K562 (cell line): ENCODE results near the gene WWP2. TPM values are rescaled to one million over a fixed set of nuclear protein-coding genes. Genes with fewer than 3 reads are reported as not detected.
A peak's percentile ranks its signal among the peaks of the same experiment; 100 is the strongest.

Source experiments
- ATAC-seq: fragments of 200-7000 bp; cut with Tn5 transposase; 3 replicates; pipeline ENCODE4 v1.9.1; 2020; ENCODE audit warnings: moderate library complexity
- BruUV-seq: library from RNA; stranded (reverse); fragments of 400-500 nt; replicated peaks from 2 replicates; lab custom pipeline; 2021; lab: Mats Ljungman, UMichigan
- CTCF ChIA-PET: fragments of 300-600 bp; formaldehyde crosslinking; extraction: SDS; loops from one replicate; lab custom pipeline; 2021; ENCODE audit warnings: low intra/inter-chr PET ratio; lab: Yijun Ruan, JAX
- POLR2A ChIA-PET: fragments of 300-600, 350-650 bp; sonication (Branson Sonifier 250); formaldehyde crosslinking; extraction: SDS; loops from one replicate; lab custom pipeline; 2021; ENCODE audit warnings: antibody characterized with exemption, inconsistent platforms; lab: Yijun Ruan, JAX
- DNase-seq, 4 experiments: peaks; one replicate each; pipeline versions ENCODE4 v3.0.0 to v3.0.0-alpha.2; 2011 to 2018; ENCODE audit warnings: low spot score in 3 of 4, mixed read lengths in 3 of 4; ENCODE audit errors: extremely low read depth in 1 of 4
- FAIRE-seq: peaks from 2 replicates; lab custom pipeline; 2011; peaks lifted over from hg19 to GRCh38; lab: Jason Lieb, UNC
- H2AFZ ChIP-seq: 2 replicates; pipeline ENCODE4 v1.6.0; 2011; ENCODE audit warnings: low read depth, low read length, control low read depth, inconsistent platforms
- H3K27ac ChIP-seq: fragments of 200-600 bp; 3 replicates; pipeline ENCODE4 v1.8.0; 2011; ENCODE audit warnings: low read depth, mild to moderate bottlenecking, control low read depth, inconsistent platforms, low read length, moderate library complexity, mixed read lengths; ENCODE audit errors: extremely low read depth
- H3K27me3 ChIP-seq, 2 experiments: fragments of 300-600 bp in 1 of 2; 2 replicates in 1 of 2; 3 replicates in 1 of 2; pipeline versions ENCODE4 v1.6.0 to v1.8.0; 2011; ENCODE audit warnings: inconsistent platforms in 2 of 2, low read length in 2 of 2, mild to moderate bottlenecking in 1 of 2, mixed read lengths in 1 of 2, moderate library complexity in 1 of 2; ENCODE audit not compliant: control insufficient read depth in 2 of 2, insufficient read depth in 2 of 2
- H3K36me3 ChIP-seq: fragments of 300-600 bp; 3 replicates; pipeline ENCODE4 v1.8.0; 2011; ENCODE audit warnings: mild to moderate bottlenecking, low read length, inconsistent platforms; ENCODE audit not compliant: control insufficient read depth, insufficient read depth
- H3K4me1 ChIP-seq, 2 experiments: fragments of 200-600 bp in 1 of 2; replicated peaks in 1 of 2; 2 replicates in 1 of 2; 3 replicates in 1 of 2; pipeline versions ENCODE4 v1.5.1 to v1.8.0; 2011; ENCODE audit warnings: inconsistent platforms in 2 of 2, low read length in 2 of 2, mild to moderate bottlenecking in 1 of 2, mixed read lengths in 1 of 2, moderate library complexity in 1 of 2; ENCODE audit not compliant: control insufficient read depth in 2 of 2, insufficient read depth in 2 of 2
- H3K4me2 ChIP-seq: 2 replicates; pipeline ENCODE4 v1.6.1; 2011; ENCODE audit warnings: low read length, control low read depth, inconsistent platforms, mixed read lengths; ENCODE audit not compliant: insufficient read depth
- H3K4me3 ChIP-seq: fragments of 200-600 bp; sonication (generic), shearing (Covaris generic); 2 replicates; pipeline ENCODE4 v1.5.1; 2016; ENCODE audit warnings: control low read depth, inconsistent platforms
- H3K79me2 ChIP-seq: fragments of 200-600 bp; 3 replicates; pipeline ENCODE4 v1.8.0; 2011; ENCODE audit warnings: low read length, inconsistent platforms; ENCODE audit not compliant: control insufficient read depth, insufficient read depth
- H3K9ac ChIP-seq, 2 experiments: 2 replicates each; pipeline versions ENCODE4 v1.6.0 to v1.6.1; 2011; ENCODE audit warnings: low read depth in 2 of 2, low read length in 2 of 2, control low read depth in 1 of 2, inconsistent platforms in 1 of 2, mild to moderate bottlenecking in 1 of 2, mixed read lengths in 1 of 2; ENCODE audit not compliant: insufficient read depth in 1 of 2
- H3K9me1 ChIP-seq: one replicate; pipeline ENCODE4 v1.6.0; 2011; ENCODE audit warnings: inconsistent platforms, mild to moderate bottlenecking, low read length, moderate library complexity; ENCODE audit not compliant: control insufficient read depth, insufficient read depth
- H3K9me3 ChIP-seq: replicated peaks from 2 replicates; pipeline ENCODE4 v1.5.1; 2011; ENCODE audit warnings: low read depth, low read length, inconsistent platforms; ENCODE audit not compliant: control insufficient read depth, insufficient read depth
- H4K20me1 ChIP-seq: replicated peaks from 2 replicates; pipeline ENCODE4 v1.6.1; 2011; ENCODE audit warnings: low read length, inconsistent platforms, mixed read lengths; ENCODE audit not compliant: control insufficient read depth, insufficient read depth
- CREBBP ChIP-seq: IDR thresholded peaks from one replicate; pipeline ENCODE4 v1.6.1; 2012; ENCODE audit warnings: low read depth, mild to moderate bottlenecking, control low read depth, inconsistent platforms, low read length
- ESRRA ChIP-seq: fragments of 450-650 bp; IDR thresholded peaks from 2 replicates; pipeline ENCODE4 v1.6.1; 2014; ENCODE audit warnings: low read depth, mild to moderate bottlenecking, moderate library complexity, borderline replicate concordance
- MEF2A ChIP-seq: IDR thresholded peaks from 2 replicates; pipeline ENCODE4 v1.6.1; 2011; ENCODE audit warnings: low read depth, mild to moderate bottlenecking, low read length, moderate library complexity; ENCODE audit not compliant: control insufficient read depth
- POLR2AphosphoS5 ChIP-seq: IDR thresholded peaks from 2 replicates; pipeline ENCODE4 v1.6.1; 2011; ENCODE audit warnings: mild to moderate bottlenecking, low read depth, low read length, moderate library complexity; ENCODE audit not compliant: control insufficient read depth, insufficient read depth
- POLR2B ChIP-seq: fragments of 450-650 bp; IDR thresholded peaks from 2 replicates; pipeline ENCODE4 v1.6.1; 2018; ENCODE audit warnings: low read depth; ENCODE audit not compliant: partially characterized antibody
- POLR3G ChIP-seq: IDR thresholded peaks from 2 replicates; pipeline ENCODE4 v1.6.1; 2011; ENCODE audit not compliant: insufficient read length, insufficient replicate concordance; ENCODE audit errors: extremely low read depth
- PURB ChIP-seq: sonication (generic); formaldehyde crosslinking; IDR thresholded peaks from 2 replicates; pipeline ENCODE4 v1.9.0; 2021; ENCODE audit warnings: low read depth, mild to moderate bottlenecking, missing genetic modification reagents
- STAT6 ChIP-seq: sonication (generic); formaldehyde crosslinking; IDR thresholded peaks from 2 replicates; pipeline ENCODE4 v1.8.1; 2023; ENCODE audit warnings: mild to moderate bottlenecking, missing genetic modification reagents
- ZNF143 ChIP-seq: sonication (generic); formaldehyde crosslinking; IDR thresholded peaks from 2 replicates; pipeline ENCODE4 v1.9.0; 2022; ENCODE audit warnings: mild to moderate bottlenecking, missing genetic modification reagents
- ZNF253 ChIP-seq: fragments of 250-450 bp; sonication (Bioruptor Pico); conservative IDR thresholded peaks from 2 replicates; pipeline ENCODE4 v1.6.1; 2021; ENCODE audit warnings: mild to moderate bottlenecking
- ZNF407 ChIP-seq: fragments of 450-650 bp; IDR thresholded peaks from 2 replicates; pipeline ENCODE4 v1.6.1; 2016; ENCODE audit warnings: low read depth
- ZNF41 ChIP-seq: fragments of 250-450 bp; sonication (Bioruptor Pico); conservative IDR thresholded peaks from 2 replicates; pipeline ENCODE4 v1.4.0; 2020; ENCODE audit warnings: mild to moderate bottlenecking
- ZNF77 ChIP-seq: fragments of 250-450 bp; sonication (Bioruptor Pico); IDR thresholded peaks from 2 replicates; pipeline ENCODE4 v1.5.0; 2020
- WGBS: fragments of 100-300 bp; shearing (Covaris generic); methylation state at CpG from one replicate; pipeline ENCODE4 v1.1.6; 2016; ENCODE audit warnings: low coverage, mixed read lengths; ENCODE audit not compliant: insufficient coverage; ENCODE audit errors: missing lambda C conversion rate; 5-methylcytosine and 5-hydroxymethylcytosine counted together
- in situ Hi-C: fragments of 300-500 bp; cut with MboI; formaldehyde crosslinking; loops from 4 replicates; pipeline ENCODE4 v1.15.0; 2018; ENCODE audit warnings: inconsistent platforms, mixed read lengths
- intact Hi-C: fragments of 100-400 bp; cut with micrococcal nuclease; formaldehyde crosslinking; loops from 2 replicates; pipeline ENCODE4 v1.14.2; 2022
- polyA plus RNA-seq, 8 experiments: library from polyadenylated mRNA; depleted of rRNA in 4 of 8; stranded (reverse) in 5 of 8; unstranded in 3 of 8; fragments of >200 nt; fragmentation: Nextera tagmentation in 2 of 8; fragmentation: Illumina TruSeq in 1 of 8; extraction: Ambion mirVana in 2 of 8; extraction: Trizol in 1 of 8; gene quantifications; 2 replicates each; pipeline versions ENCODE4 v1.2.1 to v1.2.3, GENCODE V29; 2011 to 2014; ENCODE audit warnings: inconsistent platforms in 1 of 8, missing spikeins in 1 of 8
- total RNA-seq, 7 experiments: library from RNA; depleted of rRNA in 6 of 7; stranded (reverse); fragments of >200 nt in 6 of 7; fragmentation: Illumina TruSeq in 2 of 7; extraction: Trizol in 2 of 7; gene quantifications; 2 replicates each; pipeline versions ENCODE4 v1.2.1 to v1.2.3, GENCODE V29; 2011 to 2021; ENCODE audit warnings: low replicate concordance in 1 of 7

WWP2 gene
- total and polyA plus RNA-seq, 9 of the 15 experiments (the other 6 are each of a cell fraction or from before 2014, with no cell fraction given): 1.9 to 34.4 (median 14.6) TPM

DNA sequence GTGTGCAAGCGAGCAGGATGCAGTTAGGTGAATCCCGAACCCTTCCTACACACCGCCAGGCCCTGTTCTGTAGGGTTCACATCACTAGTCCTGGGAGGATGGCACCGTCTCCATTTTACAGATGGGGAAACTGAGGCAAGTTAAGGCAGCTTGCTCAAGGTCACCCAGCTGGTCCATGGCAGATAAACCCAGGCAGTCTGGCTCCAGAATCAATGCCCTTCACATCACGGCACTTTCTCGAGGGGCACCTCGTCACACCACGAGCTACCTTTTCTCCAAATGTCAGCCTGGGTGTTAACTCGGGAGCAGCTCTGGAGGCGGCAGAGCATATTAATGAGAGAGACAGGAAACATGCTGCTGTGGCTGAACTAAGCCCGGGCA lies 16.9 kb upstream of the WWP2 start:
- Histone ChIP-seq H3K36me3 (peaks cover 95% of the 10 kb centered on the region), H3K79me2 (peaks cover 23% of the 10 kb centered on the region), H2AFZ (no peak overlapping the region), H3K27me3 (no peaks in the 10 kb centered on the region), H4K20me1 (no peaks in the 10 kb centered on the region; the same call in 1 of the 2 replicates), H3K9me1 (no peaks in the 10 kb centered on the region), H3K9ac (no peak overlapping the region), H3K4me3 (no peak overlapping the region), H3K9me3 (no peaks in the 10 kb centered on the region), H3K27ac (no peak overlapping the region), H3K4me1 (0 out of 5 replicates have a peak, but pooled peaks cover 0 to 3% of the 10 kb centered on the region in 2 experiments), H3K4me2 (no peak overlapping the region)
- DNase-seq (no peak), FAIRE-seq (no peak), ATAC-seq (no peak)
- ChIA-PET CTCF (no interaction called here), POLR2A (interaction anchor here (1.4 to 3.7 kb wide), 2 partner anchors 9 to 19 kb away, joined by 9 to 19 read pairs; partner anchors contain the start of genes NOB1 and NQO1)
- no TSS peak for BruUV-seq
- WGBS: 97% methylated on average over 11 of the region's 11 CpGs
- in situ Hi-C loops: no loop called here
- intact Hi-C loops: no loop called here
- TF ChIP-seq STAT6: no peak
- TF ChIP-seq ZNF41 (CRISPR knock-in tag): no peak
- no peak for TF ChIP-seq CREBBP
- TF ChIP-seq POLR2B: peak; percentile 11
- no peak for TF ChIP-seq ZNF77 (CRISPR knock-in tag)
- no peak for TF ChIP-seq PURB (CRISPR knock-in tag)
- no peak for TF ChIP-seq POLR3G
- no peak for TF ChIP-seq ZNF143 (CRISPR knock-in tag)
- TF ChIP-seq ZNF253 (CRISPR knock-in tag): no peak
- no peak for TF ChIP-seq ZNF407
- TF ChIP-seq MEF2A: no peak
- TF ChIP-seq ESRRA: peak; percentile 39; the same call in 1 of the 2 replicates
- 0 out of 2 replicates have a peak, but pooled peaks have one; percentile 18 for TF ChIP-seq POLR2AphosphoS5
